OCI-LY1 (cell line): ENCODE measurements around the gene HOXD8.

Experiments
- EZH2 ChIP-seq: fragments of 200-600 bp; sonication (generic), shearing (Covaris generic); IDR thresholded peaks from 2 replicates; pipeline ENCODE4 v1.8.0; 2017; ENCODE audit warnings: borderline replicate concordance, mixed run types, mild to moderate bottlenecking, antibody characterized with exemption, low read length, moderate library complexity, mixed read lengths
- TF ChIP-seq, protein P1 (sequence below): fragments of 200-600 bp; sonication (generic), shearing (Covaris generic); IDR thresholded peaks from 2 replicates; pipeline ENCODE4 v1.5.1; 2017; ENCODE audit warnings: mild to moderate bottlenecking, antibody characterized with exemption, low read length, moderate library complexity, mixed read lengths

DNA sequence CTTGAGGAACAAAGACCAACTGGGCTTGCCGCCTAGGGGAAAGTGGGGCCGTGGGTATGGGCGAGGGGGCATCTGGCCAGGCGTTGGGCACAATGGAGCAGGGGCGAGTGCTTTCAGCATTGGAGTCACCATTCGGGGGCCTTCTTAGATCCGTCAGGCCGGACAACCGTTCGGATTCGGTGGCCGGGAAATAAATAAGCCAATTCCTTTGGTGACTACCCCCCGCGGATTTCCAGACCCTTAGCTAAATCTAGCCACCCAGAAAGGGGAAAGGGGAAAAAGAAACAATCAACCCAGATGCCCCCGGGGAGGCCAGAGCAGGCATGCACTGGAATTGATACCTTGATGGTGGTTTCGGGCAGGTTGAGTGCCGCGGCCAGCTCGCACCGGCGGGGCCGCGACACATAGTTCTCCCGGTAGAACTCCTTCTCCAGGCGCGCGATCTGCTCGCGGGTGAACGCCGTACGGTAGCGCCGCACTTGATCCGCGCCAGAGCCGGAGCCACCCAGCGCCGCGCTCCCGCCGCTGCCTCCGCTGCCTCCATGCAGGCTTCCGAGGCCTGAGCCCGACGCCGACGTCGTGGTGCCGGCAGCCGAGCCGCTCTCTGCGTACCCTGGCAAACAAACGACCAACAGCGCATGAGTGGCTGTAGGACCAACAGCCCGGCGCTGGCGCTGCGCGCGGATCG is 47.5 kb upstream of the HOXD8 start:
- TF ChIP-seq, protein P1, sequence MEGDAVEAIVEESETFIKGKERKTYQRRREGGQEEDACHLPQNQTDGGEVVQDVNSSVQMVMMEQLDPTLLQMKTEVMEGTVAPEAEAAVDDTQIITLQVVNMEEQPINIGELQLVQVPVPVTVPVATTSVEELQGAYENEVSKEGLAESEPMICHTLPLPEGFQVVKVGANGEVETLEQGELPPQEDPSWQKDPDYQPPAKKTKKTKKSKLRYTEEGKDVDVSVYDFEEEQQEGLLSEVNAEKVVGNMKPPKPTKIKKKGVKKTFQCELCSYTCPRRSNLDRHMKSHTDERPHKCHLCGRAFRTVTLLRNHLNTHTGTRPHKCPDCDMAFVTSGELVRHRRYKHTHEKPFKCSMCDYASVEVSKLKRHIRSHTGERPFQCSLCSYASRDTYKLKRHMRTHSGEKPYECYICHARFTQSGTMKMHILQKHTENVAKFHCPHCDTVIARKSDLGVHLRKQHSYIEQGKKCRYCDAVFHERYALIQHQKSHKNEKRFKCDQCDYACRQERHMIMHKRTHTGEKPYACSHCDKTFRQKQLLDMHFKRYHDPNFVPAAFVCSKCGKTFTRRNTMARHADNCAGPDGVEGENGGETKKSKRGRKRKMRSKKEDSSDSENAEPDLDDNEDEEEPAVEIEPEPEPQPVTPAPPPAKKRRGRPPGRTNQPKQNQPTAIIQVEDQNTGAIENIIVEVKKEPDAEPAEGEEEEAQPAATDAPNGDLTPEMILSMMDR, result no peak
- TF ChIP-seq EZH2, result no peak
